C4-2B (cell line): ENCODE results near the gene IL20.

Source experiments
- ZFX ChIP-seq: fragments of 450-650 bp; IDR thresholded peaks from 2 replicates; pipeline ENCODE4 v1.6.1; 2017
- TF ChIP-seq, protein P1 (sequence below): fragments of 450-650 bp; conservative IDR thresholded peaks from 2 replicates; pipeline ENCODE4 v1.5.1; 2017; ENCODE audit warnings: mild to moderate bottlenecking

DNA sequence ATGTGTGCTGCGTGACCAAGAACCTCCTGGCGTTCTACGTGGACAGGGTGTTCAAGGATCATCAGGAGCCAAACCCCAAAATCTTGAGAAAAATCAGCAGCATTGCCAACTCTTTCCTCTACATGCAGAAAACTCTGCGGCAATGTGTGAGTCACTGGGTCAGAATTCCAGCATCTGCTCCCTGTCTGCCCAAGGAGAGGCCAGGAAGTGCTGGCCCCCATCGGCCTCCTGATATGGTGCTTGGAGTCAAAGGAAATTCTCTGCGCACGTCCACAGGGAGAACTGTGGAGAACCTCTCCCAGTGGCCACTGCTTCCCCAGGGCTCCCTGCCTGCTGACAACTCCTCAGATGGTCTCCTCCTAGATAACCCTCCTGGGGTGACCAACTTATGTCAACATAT lies 25.6 kb upstream of the IL20 start:
- TF ChIP-seq, protein P1, sequence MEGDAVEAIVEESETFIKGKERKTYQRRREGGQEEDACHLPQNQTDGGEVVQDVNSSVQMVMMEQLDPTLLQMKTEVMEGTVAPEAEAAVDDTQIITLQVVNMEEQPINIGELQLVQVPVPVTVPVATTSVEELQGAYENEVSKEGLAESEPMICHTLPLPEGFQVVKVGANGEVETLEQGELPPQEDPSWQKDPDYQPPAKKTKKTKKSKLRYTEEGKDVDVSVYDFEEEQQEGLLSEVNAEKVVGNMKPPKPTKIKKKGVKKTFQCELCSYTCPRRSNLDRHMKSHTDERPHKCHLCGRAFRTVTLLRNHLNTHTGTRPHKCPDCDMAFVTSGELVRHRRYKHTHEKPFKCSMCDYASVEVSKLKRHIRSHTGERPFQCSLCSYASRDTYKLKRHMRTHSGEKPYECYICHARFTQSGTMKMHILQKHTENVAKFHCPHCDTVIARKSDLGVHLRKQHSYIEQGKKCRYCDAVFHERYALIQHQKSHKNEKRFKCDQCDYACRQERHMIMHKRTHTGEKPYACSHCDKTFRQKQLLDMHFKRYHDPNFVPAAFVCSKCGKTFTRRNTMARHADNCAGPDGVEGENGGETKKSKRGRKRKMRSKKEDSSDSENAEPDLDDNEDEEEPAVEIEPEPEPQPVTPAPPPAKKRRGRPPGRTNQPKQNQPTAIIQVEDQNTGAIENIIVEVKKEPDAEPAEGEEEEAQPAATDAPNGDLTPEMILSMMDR: no peak
- no peak for TF ChIP-seq ZFX
